Small intestine (tissue), 7 donors: Measurements from ENCODE around the gene DEPDC1B. TPM values are rescaled to one million over a fixed set of nuclear protein-coding genes. Genes with fewer than 3 reads are reported as not detected.
"Not testable (repeated sequence)": the region's sequence is repeated elsewhere in the genome, so short reads cannot be mapped to it uniquely, and the experiment has no call there.

Experiments
- DNase-seq, 2 donors: peaks; one replicate each; pipeline versions ENCODE4 v3.0.0 to v3.0.0-alpha.2; 2013
- FAIRE-seq: peaks from 2 replicates; lab custom pipeline; 2012; peaks lifted over from hg19 to GRCh38; lab: Jason Lieb, UNC
- H3K27ac ChIP-seq, 3 donors: one replicate each; pipeline ENCODE4 v1.5.1; 2013; ENCODE audit warnings: low read length in 2 of 3, mild to moderate bottlenecking in 2 of 3, control low read depth in 1 of 3, inconsistent platforms in 1 of 3, low read depth in 1 of 3, moderate library complexity in 1 of 3
- H3K27me3 ChIP-seq, 3 donors: one replicate each; pipeline ENCODE4 v1.6.1; 2013; ENCODE audit warnings: low read length in 3 of 3, inconsistent platforms in 1 of 3; ENCODE audit not compliant: control insufficient read depth in 3 of 3, insufficient read depth in 3 of 3
- H3K36me3 ChIP-seq, 3 donors: one replicate each; pipeline ENCODE4 v1.6.1; 2013; ENCODE audit warnings: low read length in 3 of 3, inconsistent platforms in 1 of 3, low read depth in 1 of 3, mild to moderate bottlenecking in 1 of 3, moderate library complexity in 1 of 3; ENCODE audit not compliant: control insufficient read depth in 3 of 3, insufficient read depth in 2 of 3
- H3K4me1 ChIP-seq, 3 donors: one replicate each; pipeline ENCODE4 v1.6.1; 2013; ENCODE audit warnings: low read length in 2 of 3, inconsistent platforms in 1 of 3, low read depth in 1 of 3, mild to moderate bottlenecking in 1 of 3, moderate library complexity in 1 of 3; ENCODE audit not compliant: control insufficient read depth in 3 of 3, insufficient read depth in 2 of 3
- H3K4me3 ChIP-seq, 3 donors: one replicate each; pipeline ENCODE4 v1.5.1; 2013; ENCODE audit warnings: low read length in 3 of 3, control low read depth in 1 of 3, inconsistent platforms in 1 of 3, low read depth in 1 of 3, mild to moderate bottlenecking in 1 of 3, moderate library complexity in 1 of 3
- H3K9me3 ChIP-seq, 2 donors: one replicate each; pipeline ENCODE4 v1.6.1; 2013; ENCODE audit warnings: low read depth in 1 of 2, low read length in 1 of 2; ENCODE audit not compliant: control insufficient read depth in 2 of 2, insufficient read depth in 1 of 2
- WGBS, 3 donors: extraction: QIAGEN DNeasy Blood & Tissue Kit; methylation state at CpG; one replicate each; pipeline ENCODE4 v1.1.7; 2013; 5-methylcytosine and 5-hydroxymethylcytosine counted together
- polyA plus RNA-seq, 4 donors: library from polyadenylated mRNA; stranded (reverse) in 3 of 4; unstranded in 1 of 4; fragments of 200-250 nt in 3 of 4; fragments of 120-200 nt in 1 of 4; gene quantifications; one replicate each; pipeline versions ENCODE4 v1.2.1 to v1.2.3, GENCODE V29; 2013
- donor health status: healthy with polysubstance abuse.
- donor health status: control.
- donor health status: control.
- donor health status: Bipolar disorder and iron deficiency.
- donor health status: healthy.

DEPDC1B gene
- polyA plus RNA-seq, 4 donors: 2.4 to 25.4 (median 14.3) TPM

GRCh38 chr5:60578315-60578714 lies 121.7 kb downstream of the DEPDC1B start:
- WGBS, 3 donors: 82 to 91% (median 90%) methylated on average over 3 of the region's 3 CpGs
- Histone ChIP-seq H3K9me3 (peaks cover 0 to 15% of the 10 kb centered on the region in 2 donors), H3K27ac (no peak overlapping the region), H3K4me3 (no peak overlapping the region), H3K4me1 (no peaks in the 10 kb centered on the region), H3K36me3 (no peaks in the 10 kb centered on the region), H3K27me3 (no peaks in the 10 kb centered on the region)
- FAIRE-seq: no peak
- no peak for DNase-seq

DNA sequence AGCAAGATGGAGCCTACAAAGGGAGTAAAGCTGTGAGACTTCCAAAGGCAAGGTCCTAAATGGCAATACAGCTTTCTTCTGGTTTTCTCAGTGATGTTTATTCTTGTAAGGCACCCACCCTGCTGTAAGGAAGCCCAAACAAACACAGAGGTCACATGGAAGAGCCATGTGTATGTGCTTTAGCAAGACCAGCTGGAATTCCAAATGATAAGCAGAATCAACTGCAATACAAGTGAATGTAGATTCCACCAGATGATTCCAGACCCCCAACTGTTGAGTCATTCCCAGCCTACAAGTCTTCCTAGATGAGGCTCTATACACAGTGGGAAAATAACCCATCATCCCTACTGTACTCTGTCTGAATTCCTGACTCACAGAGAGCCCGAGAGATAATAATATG lies 122.8 kb downstream of the DEPDC1B start:
- Histone ChIP-seq H3K4me1 (no peaks in the 10 kb centered on the region), H3K9me3 (peaks cover 0 to 15% of the 10 kb centered on the region in 2 donors), H3K4me3 (no peak overlapping the region), H3K36me3 (no peaks in the 10 kb centered on the region), H3K27ac (no peak overlapping the region), H3K27me3 (no peaks in the 10 kb centered on the region)
- FAIRE-seq (no peak), DNase-seq (no peak)
- 92 to 97% (median 93%) methylated on average over 1 of the region's 1 CpG for WGBS, 3 donors

GRCh38 chr5:60576425-60576824 lies 123.5 kb downstream of the DEPDC1B start:
- WGBS, 3 donors: 67 to 91% (median 83%) methylated on average over 2 of the region's 2 CpGs
- Histone ChIP-seq H3K27ac (no peak overlapping the region), H3K9me3 (peaks cover 0 to 15% of the 10 kb centered on the region in 2 donors), H3K4me3 (no peak overlapping the region), H3K27me3 (no peaks in the 10 kb centered on the region), H3K36me3 (no peaks in the 10 kb centered on the region), H3K4me1 (no peaks in the 10 kb centered on the region)
- no peak for DNase-seq
- no peak for FAIRE-seq

GRCh38 chr5:60568646-60569045 lies 131.3 kb downstream of the DEPDC1B start:
- no peak overlapping the region for H3K4me3 ChIP-seq
- no peak for DNase-seq
- H3K36me3 ChIP-seq: no peaks in the 10 kb centered on the region
- 94 to 95% (median 95%) methylated on average over 2 of the region's 2 CpGs for WGBS, 3 donors
- H3K9me3 ChIP-seq: peaks cover 0 to 18% of the 10 kb centered on the region in 2 donors
- no peak overlapping the region for H3K27ac ChIP-seq
- H3K27me3 ChIP-seq: no peaks in the 10 kb centered on the region
- H3K4me1 ChIP-seq: no peaks in the 10 kb centered on the region
- no peak for FAIRE-seq

GRCh38 chr5:60563696-60564324 lies 136.2 kb downstream of the DEPDC1B start:
- DNase-seq (peak; percentile 35 to 44), FAIRE-seq (no peak)
- peaks cover 0 to 14% of the 10 kb centered on the region in 2 donors for H3K9me3 ChIP-seq
- no peak overlapping the region for H3K4me3 ChIP-seq
- H3K27me3 ChIP-seq: no peaks in the 10 kb centered on the region
- no peaks in the 10 kb centered on the region for H3K4me1 ChIP-seq
- H3K36me3 ChIP-seq: no peaks in the 10 kb centered on the region
- 84 to 92% (median 84%) methylated on average over 13 of the region's 13 CpGs for WGBS, 3 donors
- H3K27ac ChIP-seq: no peak overlapping the region

- not testable (repeated sequence) for H3K4me1 ChIP-seq, H3K36me3 ChIP-seq, DNase-seq, H3K4me3 ChIP-seq, H3K27me3 ChIP-seq, H3K9me3 ChIP-seq, H3K27ac ChIP-seq
- 89 to 94% (median 93%) methylated on average over 2 of the region's 2 CpGs for WGBS, 3 donors
- peak; percentile 61 for FAIRE-seq
Observed at GRCh38 chr5:60553291-60553690, 146.7 kb downstream of the DEPDC1B start.

DNA sequence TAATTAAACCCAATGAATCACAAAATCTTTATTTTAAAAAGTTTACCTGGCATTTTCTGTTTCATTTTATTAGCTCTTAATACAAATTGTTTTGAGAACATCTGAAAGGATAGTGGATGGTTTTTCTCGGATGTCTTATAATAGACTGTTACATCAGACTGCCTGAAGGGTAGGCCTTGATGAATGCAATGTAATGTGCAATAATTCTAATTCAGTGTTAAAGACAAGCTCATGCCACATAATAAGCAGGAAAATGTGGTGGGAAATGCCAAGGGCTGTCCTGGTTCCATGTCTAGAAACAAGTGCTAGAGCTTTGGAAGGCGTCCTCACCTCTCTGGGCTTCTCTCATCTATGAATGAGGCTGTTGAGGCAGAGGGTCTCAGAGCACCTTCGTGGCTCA lies 148.1 kb downstream of the DEPDC1B start:
- FAIRE-seq (peak; percentile 5), DNase-seq (no peak)
- no peak overlapping the region for H3K4me3 ChIP-seq
- H3K9me3 ChIP-seq: peaks cover 0 to 5% of the 10 kb centered on the region in 2 donors
- no peak overlapping the region for H3K27ac ChIP-seq
- WGBS, 3 donors: 81 to 84% (median 83%) methylated on average over 3 of the region's 3 CpGs
- no peaks in the 10 kb centered on the region for H3K36me3 ChIP-seq
- no peaks in the 10 kb centered on the region for H3K4me1 ChIP-seq
- H3K27me3 ChIP-seq: no peaks in the 10 kb centered on the region

DNA sequence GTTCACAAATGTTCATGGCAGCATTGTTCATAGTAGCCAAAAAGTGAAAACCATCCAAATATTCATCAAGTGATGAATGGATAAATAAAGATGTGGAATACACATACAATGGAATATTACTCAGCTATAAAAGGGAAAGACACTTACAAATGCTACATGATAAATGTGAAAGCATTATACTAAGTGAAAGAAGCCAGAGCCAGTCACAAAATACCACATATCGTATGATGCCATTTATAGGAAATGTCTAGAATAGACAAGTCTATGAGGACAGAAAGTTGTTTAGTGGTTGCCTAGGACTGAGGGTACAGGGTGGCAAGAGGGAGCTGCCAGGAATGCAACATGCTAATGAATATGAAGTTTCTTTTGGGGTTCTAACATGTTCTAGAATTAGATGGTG lies 148.7 kb downstream of the DEPDC1B start:
- H3K36me3 ChIP-seq: no peaks in the 10 kb centered on the region
- no peak overlapping the region for H3K27ac ChIP-seq
- WGBS, 3 donors: 82 to 91% (median 83%) methylated on average over 1 of the region's 1 CpG
- H3K4me3 ChIP-seq: no peak overlapping the region
- H3K4me1 ChIP-seq: no peaks in the 10 kb centered on the region
- H3K27me3 ChIP-seq: no peaks in the 10 kb centered on the region
- DNase-seq: no peak
- FAIRE-seq: no peak
- H3K9me3 ChIP-seq: peaks cover 0 to 5% of the 10 kb centered on the region in 2 donors

DNA sequence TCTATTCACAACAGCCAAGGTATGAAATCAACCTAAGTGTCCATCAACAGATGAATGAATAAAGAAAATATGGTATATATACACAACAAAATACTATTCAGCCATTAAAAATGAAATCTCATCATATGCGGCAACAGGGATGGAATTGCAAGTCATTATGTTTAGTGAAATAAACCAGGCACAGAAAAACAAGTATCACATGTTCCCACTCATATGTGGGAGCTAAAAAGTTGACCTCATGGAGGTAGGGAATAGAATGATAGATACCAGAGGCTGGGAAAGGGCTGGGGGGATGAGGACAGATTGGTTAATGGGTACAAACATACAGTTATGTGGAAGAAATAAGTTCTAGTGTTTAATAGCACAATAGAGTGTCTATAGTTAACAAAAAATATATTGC lies 149.7 kb downstream of the DEPDC1B start:
- WGBS, 3 donors: 93 to 98% (median 95%) methylated on average over 1 of the region's 1 CpG
- Histone ChIP-seq H3K4me1 (no peaks in the 10 kb centered on the region), H3K4me3 (no peak overlapping the region), H3K27me3 (no peaks in the 10 kb centered on the region), H3K27ac (no peak overlapping the region), H3K9me3 (no peaks in the 10 kb centered on the region), H3K36me3 (no peaks in the 10 kb centered on the region)
- FAIRE-seq: no peak
- no peak for DNase-seq
